ES-I3 (cell line): ENCODE results near the gene FAM120C.
A peak's percentile ranks its signal among the peaks of the same experiment; 100 is the strongest.

ENCODE experiments used
- H3K36me3 ChIP-seq: 2 replicates; pipeline ENCODE4 v1.6.1; 2013; ENCODE audit warnings: mild to moderate bottlenecking, low read length, control low read depth, moderate library complexity; ENCODE audit not compliant: insufficient read depth
- H3K4me1 ChIP-seq: 2 replicates; pipeline ENCODE4 v1.6.1; 2013; ENCODE audit warnings: mild to moderate bottlenecking, control low read depth, low read length; ENCODE audit not compliant: insufficient read depth
- H3K9ac ChIP-seq: 2 replicates; pipeline ENCODE4 v1.6.1; 2013; ENCODE audit warnings: low read depth, mild to moderate bottlenecking, low read length, moderate library complexity
- H3K9me3 ChIP-seq: 2 replicates; pipeline ENCODE4 v1.6.1; 2013; ENCODE audit warnings: mild to moderate bottlenecking, low read length, moderate library complexity; ENCODE audit not compliant: control insufficient read depth, insufficient read depth

Gene FAM120C

GRCh38 chrX:54182864-54183613 is at the start of gene FAM120C:
Gene FAM120C (minus strand): TSS chrX:54183254. CDS start chrX:54183198, 56 bp downstream.
- H3K4me1 ChIP-seq = peaks cover 11% of the 10 kb centered on the region; the same call in 1 of the 2 replicates
- H3K36me3 ChIP-seq = no peaks in the 10 kb centered on the region; the same call in 1 of the 2 replicates
- peak within 1 kb of the TSS; percentile 58 for H3K9ac ChIP-seq
- H3K9me3 ChIP-seq = no peaks in the 10 kb centered on the region

- Histone ChIP-seq H3K9me3 (no peaks in the 10 kb centered on the region), H3K9ac (no peak overlapping the region), H3K4me1 (no peaks in the 10 kb centered on the region), H3K36me3 (no peaks in the 10 kb centered on the region)
Observed at GRCh38 chrX:54230435-54231148, 47.5 kb upstream of the FAM120C start.

- Histone ChIP-seq H3K9me3 (no peaks in the 10 kb centered on the region), H3K36me3 (no peaks in the 10 kb centered on the region), H3K9ac (no peak overlapping the region), H3K4me1 (no peaks in the 10 kb centered on the region)
Observed at GRCh38 chrX:54223581-54223980, 40.5 kb upstream of the FAM120C start.

- H3K9me3 ChIP-seq = no peaks in the 10 kb centered on the region; the same call in 1 of the 2 replicates
Observed at GRCh38 chrX:54213603-54214002, 30.5 kb upstream of the FAM120C start.

GRCh38 chrX:54208531-54208930 is 25.5 kb upstream of the FAM120C start:
- no peak overlapping the region for H3K9ac ChIP-seq
- H3K4me1 ChIP-seq = no peaks in the 10 kb centered on the region
- no peaks in the 10 kb centered on the region for H3K36me3 ChIP-seq
- H3K9me3 ChIP-seq = no peaks in the 10 kb centered on the region

More at GRCh38 chrX:54213603-54214002, 30.5 kb upstream of the FAM120C start:
- no peaks in the 10 kb centered on the region for H3K4me1 ChIP-seq
- no peaks in the 10 kb centered on the region for H3K36me3 ChIP-seq
- no peak overlapping the region for H3K9ac ChIP-seq

- peaks cover 15% of the 10 kb centered on the region for H3K4me1 ChIP-seq
- no peaks in the 10 kb centered on the region for H3K36me3 ChIP-seq
- no peak overlapping the region for H3K9ac ChIP-seq
- no peaks in the 10 kb centered on the region for H3K9me3 ChIP-seq
Observed at GRCh38 chrX:54198262-54198661, 15.2 kb upstream of the FAM120C start.

- Histone ChIP-seq H3K9me3 (no peaks in the 10 kb centered on the region), H3K4me1 (peaks cover 14% of the 10 kb centered on the region), H3K9ac (no peak overlapping the region)
Observed at GRCh38 chrX:54194982-54195588, 12.0 kb upstream of the FAM120C start.

GRCh38 chrX:54193085-54193821 is 10.2 kb upstream of the FAM120C start:
- Histone ChIP-seq H3K4me1 (peaks cover 4% of the 10 kb centered on the region; the same call in 1 of the 2 replicates), H3K9ac (no peak overlapping the region), H3K36me3 (no peaks in the 10 kb centered on the region), H3K9me3 (no peaks in the 10 kb centered on the region)

More at GRCh38 chrX:54194982-54195588, 12.0 kb upstream of the FAM120C start:
- H3K36me3 ChIP-seq = no peaks in the 10 kb centered on the region

GRCh38 chrX:54184474-54184873 is 1.4 kb upstream of the FAM120C start:
- Histone ChIP-seq H3K36me3 (no peaks in the 10 kb centered on the region; the same call in 1 of the 2 replicates), H3K4me1 (0 out of 2 replicates have a peak, but pooled peaks cover 11% of the 10 kb centered on the region), H3K9me3 (no peaks in the 10 kb centered on the region), H3K9ac (no peak overlapping the region)

GRCh38 chrX:54182194-54182863 is 725 bp downstream of the FAM120C start:
- peak overlapping the region; percentile 58 for H3K9ac ChIP-seq
- H3K4me1 ChIP-seq = peaks cover 11% of the 10 kb centered on the region; the same call in 1 of the 2 replicates
- no peaks in the 10 kb centered on the region for H3K9me3 ChIP-seq
- no peaks in the 10 kb centered on the region; the same call in 1 of the 2 replicates for H3K36me3 ChIP-seq

- Histone ChIP-seq H3K4me1 (peaks cover 11% of the 10 kb centered on the region; the same call in 1 of the 2 replicates), H3K9me3 (no peaks in the 10 kb centered on the region), H3K9ac (peak overlapping the region; percentile 58; the same call in 1 of the 2 replicates), H3K36me3 (no peaks in the 10 kb centered on the region)
Observed at GRCh38 chrX:54181202-54181953, 1.7 kb downstream of the FAM120C start.

- Histone ChIP-seq H3K9ac (peak overlapping the region; percentile 58; the same call in 1 of the 2 replicates), H3K9me3 (no peaks in the 10 kb centered on the region), H3K4me1 (peaks cover 11% of the 10 kb centered on the region; the same call in 1 of the 2 replicates), H3K36me3 (no peaks in the 10 kb centered on the region)
Observed at GRCh38 chrX:54180403-54180802, 2.7 kb downstream of the FAM120C start.
